Endothelial cell of umbilical vein (primary cell): Measurements from ENCODE around the gene MYH10.

Experiments
- EZH2 ChIP-seq: IDR thresholded peaks from 2 replicates; pipeline ENCODE4 v1.6.1; 2012; ENCODE audit warnings: borderline replicate concordance, low read depth, mild to moderate bottlenecking, moderate library complexity, low read length, inconsistent platforms; ENCODE audit not compliant: severe bottlenecking
- GATA2 ChIP-seq: IDR thresholded peaks from 2 replicates; pipeline ENCODE4 v1.7.0; 2011; ENCODE audit warnings: low read depth, mild to moderate bottlenecking, moderate library complexity, mixed read lengths, low read length; ENCODE audit not compliant: insufficient read length, insufficient read depth
- JUN ChIP-seq: IDR thresholded peaks from 2 replicates; pipeline ENCODE4 v1.6.1; 2011; ENCODE audit warnings: borderline replicate concordance, low read depth; ENCODE audit not compliant: insufficient read length, insufficient read depth
- MAX ChIP-seq: IDR thresholded peaks from 2 replicates; pipeline ENCODE4 v1.6.1; 2011; ENCODE audit not compliant: insufficient read depth, insufficient read length
- POLR2A ChIP-seq: IDR thresholded peaks from 2 replicates; pipeline ENCODE4 v1.6.1; 2012; ENCODE audit warnings: low read depth, mild to moderate bottlenecking, control low read depth, low read length
- POLR2AphosphoS5 ChIP-seq: IDR thresholded peaks from 2 replicates; pipeline ENCODE4 v1.6.1; 2012; ENCODE audit warnings: low read depth, mild to moderate bottlenecking, control low read depth, low read length, moderate library complexity; ENCODE audit not compliant: insufficient read depth
- TF ChIP-seq, protein P1 (sequence below), 2 donors: IDR thresholded peaks; 1 replicate in 1 of 2; 2 replicates in 1 of 2; pipeline ENCODE4 v1.5.1; 2011; ENCODE audit warnings: low read length in 2 of 2, mild to moderate bottlenecking in 2 of 2, moderate library complexity in 2 of 2, control low read depth in 1 of 2, inconsistent platforms in 1 of 2, low read depth in 1 of 2; ENCODE audit not compliant: insufficient read depth in 1 of 2; ENCODE audit errors: extremely low read depth in 1 of 2

- no peak for TF ChIP-seq EZH2
- TF ChIP-seq, protein P1, sequence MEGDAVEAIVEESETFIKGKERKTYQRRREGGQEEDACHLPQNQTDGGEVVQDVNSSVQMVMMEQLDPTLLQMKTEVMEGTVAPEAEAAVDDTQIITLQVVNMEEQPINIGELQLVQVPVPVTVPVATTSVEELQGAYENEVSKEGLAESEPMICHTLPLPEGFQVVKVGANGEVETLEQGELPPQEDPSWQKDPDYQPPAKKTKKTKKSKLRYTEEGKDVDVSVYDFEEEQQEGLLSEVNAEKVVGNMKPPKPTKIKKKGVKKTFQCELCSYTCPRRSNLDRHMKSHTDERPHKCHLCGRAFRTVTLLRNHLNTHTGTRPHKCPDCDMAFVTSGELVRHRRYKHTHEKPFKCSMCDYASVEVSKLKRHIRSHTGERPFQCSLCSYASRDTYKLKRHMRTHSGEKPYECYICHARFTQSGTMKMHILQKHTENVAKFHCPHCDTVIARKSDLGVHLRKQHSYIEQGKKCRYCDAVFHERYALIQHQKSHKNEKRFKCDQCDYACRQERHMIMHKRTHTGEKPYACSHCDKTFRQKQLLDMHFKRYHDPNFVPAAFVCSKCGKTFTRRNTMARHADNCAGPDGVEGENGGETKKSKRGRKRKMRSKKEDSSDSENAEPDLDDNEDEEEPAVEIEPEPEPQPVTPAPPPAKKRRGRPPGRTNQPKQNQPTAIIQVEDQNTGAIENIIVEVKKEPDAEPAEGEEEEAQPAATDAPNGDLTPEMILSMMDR (IDR thresholded peaks at IDR 0.05; ENCODE audit: extremely low read depth in 1 of 2, insufficient read depth in 1 of 2, low read depth in 1 of 2, low read length in 2 of 2): no peak
- TF ChIP-seq POLR2AphosphoS5: peak; percentile 93
- no peak for TF ChIP-seq MAX
- no peak for TF ChIP-seq GATA2
- TF ChIP-seq JUN: no peak
- peak; percentile 95 for TF ChIP-seq POLR2A
These were observed 195.0 kb downstream of the MYH10 start, which contains the start of gene NDEL1 for GRCh38 chr17:8435245-8436168.
